GM19043 (cell line): ENCODE data around the gene PTH2.
"Not testable (repeated sequence)": the region's sequence is repeated elsewhere in the genome, so short reads cannot be mapped to it uniquely, and the experiment has no call there.

Experiments
- ATAC-seq: cut with Tn5 transposase; IDR thresholded peaks from one replicate; pipeline ENCODE4 v1.9.1; 2021; ENCODE audit warnings: low read depth; ENCODE audit not compliant: unreplicated experiment

Gene PTH2

DNA sequence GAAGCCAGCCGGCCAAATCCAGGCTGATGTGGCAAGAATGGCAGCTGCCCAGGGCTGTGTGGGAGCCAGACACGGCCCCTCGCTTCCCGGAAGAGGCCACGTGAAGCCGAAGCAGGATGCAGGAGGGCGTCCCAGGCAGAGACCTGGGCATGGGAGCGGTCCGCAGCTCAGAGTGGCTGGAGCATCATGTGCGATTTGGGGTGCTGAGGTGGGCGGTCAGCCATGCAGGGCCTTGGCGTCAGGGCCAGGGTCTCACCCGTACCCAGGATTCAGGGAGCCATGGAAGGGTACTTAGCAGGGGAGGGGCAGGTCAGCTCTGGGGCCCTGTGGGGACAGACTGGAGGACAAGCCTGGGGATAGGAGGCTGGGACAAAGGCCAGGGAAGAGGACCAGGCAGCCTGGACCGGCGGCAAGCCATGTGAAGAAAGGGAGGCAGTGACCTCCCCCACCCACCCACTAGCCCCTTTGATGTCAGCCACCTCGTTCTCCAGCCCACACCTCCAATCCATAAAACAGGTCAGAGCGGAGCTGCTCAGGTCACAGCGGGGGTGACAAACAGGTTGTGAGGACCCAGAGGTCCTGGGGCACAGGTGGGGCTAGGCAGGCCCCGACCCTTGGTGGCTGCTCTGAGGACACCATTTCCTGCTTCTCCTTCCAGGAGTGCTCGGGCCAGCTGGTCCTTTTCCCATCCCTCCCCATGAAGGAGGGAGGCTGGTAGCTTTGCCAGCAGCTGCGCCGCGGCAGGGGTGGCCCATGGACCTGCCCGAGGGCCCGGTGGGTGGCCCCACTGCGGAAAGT lies 32.9 kb downstream of the PTH2 start:
- ATAC-seq: no peak

DNA sequence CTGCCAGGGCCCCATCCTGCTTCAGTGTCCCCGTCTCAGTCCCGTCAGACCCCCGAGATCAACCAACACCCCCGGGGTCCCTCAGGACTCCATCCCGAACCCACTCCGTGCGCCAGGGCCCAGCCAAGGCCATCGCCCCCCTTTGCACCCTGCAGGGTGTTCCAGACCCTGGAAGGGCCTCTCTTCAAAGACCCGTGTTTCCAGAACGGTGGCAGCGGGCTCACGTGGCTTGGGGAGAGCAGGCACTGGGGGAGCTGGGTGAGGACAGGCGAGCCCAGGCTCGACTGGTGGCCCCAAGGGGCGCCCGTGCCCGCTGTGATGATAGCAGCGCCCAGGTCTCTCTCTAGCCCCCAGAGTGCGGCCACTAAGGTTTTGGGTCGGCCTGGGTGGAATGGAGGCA lies 33.8 kb downstream of the PTH2 start:
- ATAC-seq: no peak

DNA sequence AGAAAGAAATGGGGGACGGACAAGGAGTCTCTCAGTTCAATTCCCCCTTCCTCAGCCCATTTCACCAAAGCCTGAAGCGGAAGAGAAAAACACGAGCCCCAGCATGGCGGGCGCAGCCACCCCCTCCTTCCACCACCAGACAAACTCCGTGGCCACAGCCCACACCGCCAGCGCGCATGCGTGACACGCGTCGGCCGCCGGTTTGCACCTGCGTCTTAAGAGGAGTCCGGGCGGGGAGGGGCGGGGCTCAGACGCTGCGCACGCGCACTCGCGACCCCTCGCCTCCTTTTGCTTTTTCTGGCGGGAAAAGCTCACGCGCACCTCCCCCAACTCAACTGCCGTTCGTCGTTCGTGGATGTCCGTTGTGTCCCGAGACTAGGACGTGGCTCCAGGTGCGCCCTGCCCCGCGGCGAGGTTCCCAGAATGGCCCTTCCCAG lies 35.3 kb downstream of the PTH2 start, which contains the start of gene KASH5:
Gene KASH5, plus strand, starts transcription at position 314 of the 437 bp plus-strand sequence. CDS start 2,635 bp downstream, outside the sequence.
- no peak for ATAC-seq

DNA sequence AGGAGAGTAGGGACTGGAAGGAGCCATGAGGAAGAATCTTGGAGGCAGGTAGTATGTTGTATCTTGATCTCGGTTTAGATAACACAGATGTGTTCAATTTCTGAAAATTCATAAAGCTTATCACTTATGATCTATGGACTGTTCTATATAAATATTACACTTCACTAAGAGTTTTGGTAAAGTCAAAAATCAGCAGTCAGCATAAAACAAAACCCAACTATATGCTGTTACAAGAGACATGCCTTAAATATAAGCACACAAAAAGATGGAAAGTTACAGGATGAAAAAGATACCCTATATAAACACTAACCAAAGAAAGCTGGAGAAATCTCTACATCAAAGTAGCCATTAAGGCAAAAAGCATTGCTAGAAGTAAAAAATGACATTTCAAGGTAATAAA lies 39.6 kb downstream of the PTH2 start:
- no peak for ATAC-seq

DNA sequence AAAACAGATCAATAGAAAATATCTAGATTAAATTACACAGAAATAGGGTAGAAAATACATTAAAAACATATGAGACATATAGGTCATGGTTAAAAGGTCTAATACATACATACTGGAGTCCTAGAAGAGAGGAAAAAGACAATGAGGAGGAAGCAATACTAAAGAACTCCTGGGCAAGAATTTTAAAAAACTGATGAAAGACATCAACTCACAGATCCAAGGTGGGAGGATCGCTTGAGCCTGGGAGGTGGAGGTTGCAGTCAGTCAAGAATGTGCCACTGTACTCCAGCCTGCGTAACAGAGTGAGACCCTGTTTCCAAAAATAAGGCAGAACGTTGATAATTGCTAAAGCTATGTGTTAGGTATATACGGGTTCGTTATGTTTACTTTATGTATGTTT lies 40.6 kb downstream of the PTH2 start:
- no peak for ATAC-seq

DNA sequence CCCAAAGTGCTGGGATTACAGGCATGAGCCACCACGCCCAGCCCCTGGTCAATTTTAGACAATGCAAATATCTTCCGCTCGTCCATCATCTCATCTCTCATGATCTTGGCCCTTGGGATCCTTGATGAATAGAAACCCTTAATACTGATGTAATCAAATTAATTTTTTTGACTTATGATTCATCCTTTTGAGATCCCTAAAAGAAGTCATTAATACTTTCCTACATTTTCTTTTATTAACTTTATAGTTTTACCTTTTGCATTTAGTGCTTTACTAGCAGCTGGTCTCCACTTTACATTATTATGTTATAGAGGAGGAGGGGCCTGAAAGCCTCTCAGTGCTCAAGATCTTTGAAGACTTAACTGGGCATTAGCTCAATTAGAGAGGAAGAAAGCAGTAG lies 42.9 kb downstream of the PTH2 start:
- no peak for ATAC-seq

DNA sequence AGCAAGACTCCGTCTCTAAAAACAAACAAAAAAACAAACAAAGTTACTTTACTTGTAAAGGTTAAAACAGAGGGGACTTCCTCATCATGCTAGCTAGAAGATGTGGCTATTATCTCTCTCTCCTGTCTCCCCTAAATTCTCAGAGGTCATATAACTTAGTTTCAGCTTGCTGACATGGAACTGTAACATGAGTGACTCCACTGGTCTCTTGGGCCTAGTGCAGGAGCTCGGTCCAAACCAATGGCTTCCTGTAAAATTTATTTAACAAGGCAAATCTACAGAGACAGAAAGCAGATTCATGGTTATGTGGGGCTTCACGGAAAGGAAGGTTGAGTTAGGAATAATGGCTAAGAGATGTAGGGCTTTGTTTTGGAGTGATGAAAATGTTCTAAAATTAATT lies 44.7 kb downstream of the PTH2 start:
- ATAC-seq: no peak

DNA sequence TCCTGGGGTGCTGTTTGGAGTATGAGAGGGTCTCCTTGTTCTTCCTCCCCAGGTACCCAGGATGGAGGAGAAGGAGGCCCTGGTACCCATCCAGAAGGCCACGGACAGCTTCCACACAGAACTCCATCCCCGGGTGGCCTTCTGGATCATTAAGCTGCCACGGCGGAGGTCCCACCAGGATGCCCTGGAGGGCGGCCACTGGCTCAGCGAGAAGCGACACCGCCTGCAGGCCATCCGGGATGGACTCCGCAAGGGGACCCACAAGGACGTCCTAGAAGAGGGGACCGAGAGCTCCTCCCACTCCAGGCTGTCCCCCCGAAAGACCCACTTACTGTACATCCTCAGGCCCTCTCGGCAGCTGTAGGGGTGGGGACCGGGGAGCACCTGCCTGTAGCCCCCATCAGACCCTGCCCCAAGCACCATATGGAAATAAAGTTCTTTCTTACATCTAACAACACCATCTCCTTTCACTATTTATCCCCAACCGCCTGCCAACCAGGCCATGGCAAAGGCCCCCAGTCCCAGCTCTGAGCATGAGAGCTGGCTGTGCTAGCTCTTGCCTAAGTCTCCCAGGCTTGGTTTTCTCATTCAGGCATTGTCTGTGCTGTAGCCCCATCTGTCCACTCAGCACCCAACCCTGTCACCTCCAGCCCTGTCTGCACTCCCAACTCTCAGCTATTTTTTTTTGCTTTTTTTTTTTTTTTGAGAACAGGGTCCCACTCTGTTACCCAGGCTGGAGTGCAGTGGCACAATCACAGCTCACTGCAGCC lies 48.4 kb downstream of the PTH2 start:
- ATAC-seq: no peak

DNA sequence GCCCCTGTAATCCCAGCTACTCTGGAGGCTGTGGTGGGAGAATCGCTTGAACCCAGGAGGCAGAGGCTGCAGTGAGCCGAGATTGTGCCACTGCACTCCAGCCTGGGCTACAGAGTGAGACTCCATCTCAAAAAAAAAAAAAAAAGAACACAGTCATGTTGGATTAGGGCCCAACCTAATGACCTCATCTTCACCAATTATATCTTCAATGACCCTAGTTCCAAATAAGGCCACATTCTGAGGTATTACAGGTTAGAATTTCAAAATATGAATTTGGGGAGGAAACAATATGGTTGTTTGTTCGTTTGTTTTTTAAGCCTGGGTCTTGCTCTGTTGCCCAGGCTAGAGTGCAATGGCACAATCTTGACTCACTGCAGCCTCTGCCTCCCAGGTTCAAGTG lies 50.1 kb downstream of the PTH2 start:
- not testable (repeated sequence) for ATAC-seq
